HL-60 (cell line): Measurements from ENCODE around the gene FOXP4.

Experiments used
- DNase-seq, 2 experiments: peaks; one replicate each; pipeline ENCODE4 v3.0.0-alpha.2; 2010 to 2020; ENCODE audit warnings: low read depth in 1 of 2, low spot score in 1 of 2
- H3K27ac ChIP-seq: fragments of 250-450 bp; sonication (Bioruptor Pico); replicated peaks from 2 replicates; pipeline ENCODE4 v1.5.1; 2020; ENCODE audit warnings: mild to moderate bottlenecking, moderate library complexity
- H3K27me3 ChIP-seq: fragments of 250-450 bp; sonication (Bioruptor Pico); 2 replicates; pipeline ENCODE4 v1.5.1; 2021; ENCODE audit warnings: mild to moderate bottlenecking, moderate library complexity; ENCODE audit not compliant: insufficient read depth, poor library complexity, severe bottlenecking
- H3K4me3 ChIP-seq: replicated peaks from 2 replicates; pipeline ENCODE4 v1.5.1; 2011; ENCODE audit warnings: mild to moderate bottlenecking, control low read depth, low read length; ENCODE audit not compliant: insufficient read depth
- CTCF ChIP-seq: IDR thresholded peaks from one replicate; pipeline ENCODE4 v1.5.1; 2011; ENCODE audit warnings: low read length, control low read depth, inconsistent platforms; ENCODE audit not compliant: insufficient read depth
- GABPA ChIP-seq: IDR thresholded peaks from 2 replicates; pipeline ENCODE4 v1.6.1; 2012; ENCODE audit warnings: low read depth
- POLR2AphosphoS5 ChIP-seq: IDR thresholded peaks from 2 replicates; pipeline ENCODE4 v1.6.1; 2012; ENCODE audit warnings: low read depth
- REST ChIP-seq: IDR thresholded peaks from 2 replicates; pipeline ENCODE4 v1.6.1; 2012; ENCODE audit warnings: low read depth; ENCODE audit not compliant: insufficient replicate concordance
- SPI1 ChIP-seq: IDR thresholded peaks from 2 replicates; pipeline ENCODE4 v1.6.1; 2012; ENCODE audit warnings: low read depth, mild to moderate bottlenecking, borderline replicate concordance

The FOXP4 gene

GRCh38 chr6:41588111-41588510, 41.9 kb downstream of the FOXP4 start:
- Histone ChIP-seq H3K27ac (no peak overlapping the region), H3K4me3 (no peak overlapping the region), H3K27me3 (no peaks in the 10 kb centered on the region)
- TF ChIP-seq REST: no peak
- no peak for TF ChIP-seq SPI1
- TF ChIP-seq POLR2AphosphoS5: no peak
- TF ChIP-seq CTCF: no peak
- TF ChIP-seq GABPA: no peak
- no peak for DNase-seq

GRCh38 chr6:41589223-41589622, 43.0 kb downstream of the FOXP4 start:
- Histone ChIP-seq H3K27ac (no peak overlapping the region), H3K4me3 (no peak overlapping the region), H3K27me3 (no peaks in the 10 kb centered on the region)
- TF ChIP-seq SPI1: no peak
- DNase-seq: no peak

GRCh38 chr6:41589636-41590622, 43.7 kb downstream of the FOXP4 start:
- Histone ChIP-seq H3K27me3 (no peaks in the 10 kb centered on the region), H3K4me3 (no peak overlapping the region), H3K27ac (no peak overlapping the region)
- TF ChIP-seq CTCF: no peak
- no peak for TF ChIP-seq GABPA
- TF ChIP-seq POLR2AphosphoS5: no peak
- no peak for TF ChIP-seq SPI1
- no peak for TF ChIP-seq REST
- no peak for DNase-seq

- H3K27ac ChIP-seq: no peak overlapping the region
- no peak overlapping the region for H3K4me3 ChIP-seq
- TF ChIP-seq GABPA (no peak), CTCF (no peak), SPI1 (no peak)
- no peaks in the 10 kb centered on the region for H3K27me3 ChIP-seq
- no peak for DNase-seq
These were observed 44.9 kb downstream of the FOXP4 start for GRCh38 chr6:41591122-41591521.
